NK-92 (cell line): ENCODE results near the gene PEDS1.
"Not testable (repeated sequence)": the region's sequence is repeated elsewhere in the genome, so short reads cannot be mapped to it uniquely, and the experiment has no call there.

Source experiments
- DNase-seq: peaks from one replicate; lab custom pipeline; 2025; ENCODE audit not compliant: unreplicated experiment; lab: John Stamatoyannopoulos, UW

The PEDS1 gene

DNA sequence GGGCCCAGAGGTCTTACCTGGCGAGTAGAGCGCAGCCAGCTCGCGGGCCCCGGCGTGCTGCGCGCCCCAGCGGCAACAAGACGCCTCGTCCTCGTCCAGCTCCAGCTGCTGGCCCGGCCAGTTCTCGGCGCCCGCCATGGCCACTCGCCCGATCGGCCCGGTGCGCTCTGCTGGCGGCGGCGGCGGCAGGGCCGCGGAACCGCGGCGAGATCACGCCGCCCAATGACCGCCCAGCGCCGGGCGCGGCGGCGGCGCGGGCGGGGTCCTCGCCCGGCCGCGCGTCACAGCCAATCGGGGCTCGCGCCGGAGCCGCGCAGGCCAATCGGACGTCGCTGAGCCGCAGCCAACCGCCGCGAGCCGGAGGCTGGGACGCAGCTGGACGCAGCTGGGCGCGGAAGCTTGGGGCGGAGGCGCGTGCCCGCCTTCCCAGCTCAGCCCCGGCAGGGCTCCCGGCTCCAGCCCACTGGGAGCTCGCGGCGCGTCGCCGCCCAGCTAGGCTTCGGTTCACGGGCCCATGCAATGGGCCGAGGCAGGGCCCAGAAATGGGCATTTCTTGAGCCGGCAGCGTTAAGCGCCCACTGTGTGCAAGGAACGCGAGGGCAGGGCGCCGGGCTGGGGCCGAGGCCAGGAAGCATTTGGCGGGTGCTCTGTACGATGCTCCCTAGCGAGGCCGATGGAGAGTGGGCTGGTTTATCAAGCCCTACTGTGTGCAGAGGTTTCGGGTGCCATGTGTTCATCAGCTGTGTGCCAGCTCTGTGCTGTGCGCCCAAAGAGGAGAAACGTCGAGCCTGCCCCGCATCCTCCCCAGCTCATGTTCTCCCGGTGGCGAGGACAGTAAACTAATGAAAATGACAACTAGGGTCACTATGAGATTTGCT is at the start of gene PEDS1:
Gene PEDS1 (minus strand): TSS at position 224 of the 878 bp plus-strand sequence. CDS start 86 bp downstream, at position 138.
- no peak for DNase-seq

DNA sequence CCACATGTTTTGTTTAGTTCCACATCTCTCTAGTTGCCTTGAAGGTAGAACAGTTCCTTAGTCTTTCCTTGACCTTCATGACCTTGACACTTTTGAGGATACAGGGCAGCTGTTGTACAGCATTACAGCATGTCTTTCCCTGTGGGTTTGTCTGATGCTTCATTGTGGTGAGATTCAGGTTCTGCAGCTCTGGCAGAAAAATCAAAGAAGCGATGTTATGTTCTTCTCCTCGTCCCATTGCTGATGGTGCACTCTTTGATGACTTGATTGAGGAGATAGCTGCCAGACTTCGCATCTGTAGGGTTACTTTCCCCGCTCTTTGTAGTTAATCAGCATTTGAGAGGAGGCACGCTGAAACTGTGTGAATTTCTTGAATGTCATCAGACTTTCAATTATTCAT is 49.2 kb upstream of the PEDS1 start:
- no peak for DNase-seq

DNA sequence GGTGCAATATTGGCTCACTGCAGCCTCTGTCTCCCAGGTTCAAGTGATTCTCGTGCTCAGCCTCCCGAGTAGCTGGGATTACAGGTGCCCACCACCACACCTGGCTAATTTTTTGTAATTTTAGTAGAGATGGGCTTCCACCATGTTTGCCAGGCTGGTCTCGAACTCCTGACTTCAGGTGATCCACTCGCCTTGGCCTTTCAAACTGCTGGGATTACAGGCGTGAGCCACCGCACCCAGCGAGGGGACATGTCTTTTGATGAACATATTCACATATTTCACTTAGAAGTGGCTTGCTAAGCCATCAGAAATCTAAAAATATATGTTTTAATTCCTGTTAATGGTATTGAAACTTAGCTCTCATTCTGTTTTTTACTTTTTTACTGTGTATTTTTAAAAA is 48.2 kb upstream of the PEDS1 start:
- not testable (repeated sequence) for DNase-seq

GRCh38 chr20:50200482-50201104 is 47.1 kb upstream of the PEDS1 start:
- no peak for DNase-seq

GRCh38 chr20:50199703-50200102 is 46.2 kb upstream of the PEDS1 start:
- no peak for DNase-seq

DNA sequence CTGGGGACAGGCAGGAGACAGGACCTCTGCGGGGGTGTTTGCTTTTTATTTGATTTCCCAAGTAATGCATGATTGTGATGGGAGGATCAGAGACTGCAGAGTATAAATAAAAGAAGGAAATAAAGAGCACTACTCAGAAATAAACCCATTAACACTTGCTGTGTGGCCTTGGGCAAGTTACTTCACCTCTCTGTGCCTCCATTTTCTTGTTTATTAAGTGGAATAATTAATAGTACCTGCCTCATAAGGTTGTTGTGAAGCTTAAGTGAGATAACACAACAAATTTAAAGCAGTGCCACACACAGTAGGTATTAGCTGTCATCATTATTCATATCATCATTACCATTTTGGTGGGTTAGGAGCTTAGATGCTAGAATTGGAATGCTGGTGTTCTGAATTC is 45.2 kb upstream of the PEDS1 start:
- DNase-seq: no peak

- DNase-seq: no peak
Measured at GRCh38 chr20:50198180-50198666, 44.7 kb upstream of the PEDS1 start.

DNA sequence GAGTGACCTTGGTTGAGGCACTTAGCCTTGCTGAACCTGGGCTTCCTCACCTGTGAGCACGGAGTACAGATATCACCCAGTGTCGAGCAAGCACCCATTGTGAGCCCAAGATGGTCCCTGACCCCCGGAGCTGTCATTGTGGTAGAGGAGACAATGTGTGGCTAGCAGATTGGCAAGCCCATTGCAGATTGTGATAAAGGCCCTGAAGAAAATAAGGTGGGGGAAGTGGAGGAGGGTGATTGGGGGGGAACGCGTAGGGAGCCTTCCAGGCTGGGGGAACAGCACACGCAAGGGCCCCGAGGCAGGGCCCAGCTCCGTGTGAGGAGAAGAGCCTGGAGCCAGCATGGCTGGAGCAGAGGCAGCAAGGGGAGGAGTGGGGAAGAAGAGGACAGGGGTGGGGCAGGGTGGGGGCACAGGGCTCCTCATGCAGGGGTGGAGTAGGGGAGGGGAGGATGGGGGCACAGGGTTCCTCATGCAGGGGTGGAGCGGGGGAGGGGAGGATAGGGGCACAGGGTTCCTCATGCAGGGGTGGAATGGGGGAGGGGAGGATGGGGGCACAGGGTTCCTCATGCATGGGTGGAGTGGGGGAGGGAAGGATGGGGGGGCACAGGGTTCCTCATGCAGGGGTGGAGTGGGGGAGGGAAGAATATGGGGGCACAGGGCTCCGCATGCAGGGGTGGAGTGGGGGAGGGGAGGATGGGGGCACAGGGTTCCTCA is 44.1 kb upstream of the PEDS1 start:
- no peak for DNase-seq

DNA sequence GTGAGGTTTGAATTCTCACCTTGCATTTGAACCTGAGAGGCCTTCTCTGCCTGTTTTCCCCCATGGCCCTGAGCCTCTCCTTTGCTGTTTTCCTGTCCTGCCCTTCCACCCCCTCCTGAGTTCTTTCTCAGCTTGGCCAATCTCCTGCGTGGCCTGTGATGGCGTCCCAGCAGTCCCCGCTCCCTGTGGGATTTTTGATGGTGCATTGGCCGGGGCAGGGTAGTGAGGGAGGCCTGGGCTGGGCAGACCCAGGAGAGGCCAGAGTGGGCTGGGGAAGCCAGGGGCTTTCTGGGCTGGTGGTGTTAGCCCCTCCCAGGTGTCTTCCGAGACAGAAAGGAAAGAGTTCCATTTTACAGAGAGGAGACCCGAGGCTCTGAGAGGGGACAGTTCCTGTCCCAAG is 43.4 kb upstream of the PEDS1 start:
- DNase-seq: no peak

DNA sequence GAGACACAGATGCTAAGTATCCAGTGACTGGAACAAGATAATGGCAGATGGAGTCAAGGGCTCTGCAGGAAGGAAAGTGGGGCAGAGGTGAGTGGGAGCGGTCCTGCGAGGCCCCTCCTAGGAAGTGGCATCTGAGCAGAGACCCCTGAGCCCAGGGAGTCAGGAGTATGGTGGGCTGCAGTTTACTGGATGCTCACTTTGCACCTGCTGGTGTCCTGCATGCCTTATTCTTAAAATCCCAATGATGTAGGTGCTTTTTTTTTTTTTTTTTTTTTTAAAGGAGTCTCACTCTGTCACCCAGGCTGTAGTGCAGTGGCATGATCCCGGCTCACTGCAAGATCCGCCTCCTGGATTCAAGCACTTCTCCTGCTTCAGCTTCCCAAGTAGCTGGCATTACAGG is 42.7 kb upstream of the PEDS1 start:
- DNase-seq: no peak

GRCh38 chr20:50195524-50196120 is 42.1 kb upstream of the PEDS1 start:
- DNase-seq: no peak

GRCh38 chr20:50194831-50195523 is 41.5 kb upstream of the PEDS1 start:
- no peak for DNase-seq

GRCh38 chr20:50194422-50194830 is 40.9 kb upstream of the PEDS1 start:
- no peak for DNase-seq

DNA sequence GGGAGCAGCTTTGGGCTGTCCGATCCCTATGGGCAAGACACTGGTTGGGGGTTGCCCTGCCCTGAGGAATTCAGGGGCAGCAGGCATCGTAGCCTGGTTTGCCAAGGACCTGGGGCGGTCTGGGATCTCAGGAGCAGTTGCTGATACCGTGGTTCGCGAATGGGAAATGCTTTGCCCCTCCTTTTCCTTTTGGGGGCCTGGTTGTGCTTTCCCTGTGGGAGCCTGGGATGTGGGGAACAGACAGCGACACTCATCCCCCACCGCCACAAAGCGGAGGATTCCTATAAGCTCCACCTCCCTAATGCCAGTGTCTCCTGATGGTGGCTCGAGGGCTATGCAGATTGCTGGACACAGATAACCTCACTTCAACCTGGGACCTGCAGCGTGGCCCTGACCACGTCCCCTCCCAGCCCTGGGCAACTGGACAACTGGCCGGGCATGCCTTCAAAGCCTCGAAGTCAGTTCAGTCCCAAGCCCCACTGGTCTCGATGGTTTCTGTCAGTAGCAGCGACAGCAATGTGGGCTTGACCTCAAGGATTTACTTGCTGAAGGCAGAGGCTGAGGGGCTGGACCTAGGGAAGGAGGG is 40.4 kb upstream of the PEDS1 start:
- DNase-seq: no peak

GRCh38 chr20:50193199-50193835 is 39.8 kb upstream of the PEDS1 start:
- no peak for DNase-seq

GRCh38 chr20:50192364-50193198 is 39.1 kb upstream of the PEDS1 start:
- no peak for DNase-seq

GRCh38 chr20:50191544-50192363 is 38.2 kb upstream of the PEDS1 start:
- DNase-seq: no peak

GRCh38 chr20:50191065-50191543 is 37.6 kb upstream of the PEDS1 start:
- no peak for DNase-seq
